SU-DHL-6 (cell line): ENCODE data around the gene ZFHX2.

Source experiments
- EZH2phosphoT487 ChIP-seq: fragments of 200-600 bp; sonication (generic), shearing (Covaris generic); conservative IDR thresholded peaks from 2 replicates; pipeline ENCODE4 v1.6.1; 2018; ENCODE audit warnings: mild to moderate bottlenecking, antibody characterized with exemption, low read length, moderate library complexity, mixed read lengths
- TF ChIP-seq, protein P1 (sequence below): fragments of 200-600 bp; sonication (generic); IDR thresholded peaks from one replicate; pipeline ENCODE4 v1.5.1; 2017; ENCODE audit warnings: antibody characterized with exemption, mild to moderate bottlenecking, low read length, moderate library complexity; ENCODE audit not compliant: insufficient read depth, poor library complexity, severe bottlenecking

DNA sequence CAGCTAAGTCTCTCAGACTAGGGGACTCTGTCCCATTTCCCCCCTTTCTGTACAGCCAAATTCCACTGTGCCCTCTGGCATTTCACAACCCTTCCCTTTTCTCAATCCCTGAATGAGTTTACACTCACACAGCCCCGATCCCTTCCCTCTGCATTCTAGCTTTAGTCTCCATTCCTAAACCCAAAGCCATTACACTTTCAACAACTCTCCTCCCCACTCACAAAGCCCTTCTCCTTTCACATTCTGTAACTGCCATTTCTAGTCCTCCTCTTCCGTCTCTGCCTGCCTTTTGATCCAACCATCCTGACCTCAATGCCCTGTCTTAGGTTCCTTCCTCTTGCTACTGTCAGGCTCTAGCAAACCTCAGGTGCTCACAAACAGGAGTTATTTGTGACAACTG, 3.6 kb downstream of the ZFHX2 start:
- TF ChIP-seq, protein P1, sequence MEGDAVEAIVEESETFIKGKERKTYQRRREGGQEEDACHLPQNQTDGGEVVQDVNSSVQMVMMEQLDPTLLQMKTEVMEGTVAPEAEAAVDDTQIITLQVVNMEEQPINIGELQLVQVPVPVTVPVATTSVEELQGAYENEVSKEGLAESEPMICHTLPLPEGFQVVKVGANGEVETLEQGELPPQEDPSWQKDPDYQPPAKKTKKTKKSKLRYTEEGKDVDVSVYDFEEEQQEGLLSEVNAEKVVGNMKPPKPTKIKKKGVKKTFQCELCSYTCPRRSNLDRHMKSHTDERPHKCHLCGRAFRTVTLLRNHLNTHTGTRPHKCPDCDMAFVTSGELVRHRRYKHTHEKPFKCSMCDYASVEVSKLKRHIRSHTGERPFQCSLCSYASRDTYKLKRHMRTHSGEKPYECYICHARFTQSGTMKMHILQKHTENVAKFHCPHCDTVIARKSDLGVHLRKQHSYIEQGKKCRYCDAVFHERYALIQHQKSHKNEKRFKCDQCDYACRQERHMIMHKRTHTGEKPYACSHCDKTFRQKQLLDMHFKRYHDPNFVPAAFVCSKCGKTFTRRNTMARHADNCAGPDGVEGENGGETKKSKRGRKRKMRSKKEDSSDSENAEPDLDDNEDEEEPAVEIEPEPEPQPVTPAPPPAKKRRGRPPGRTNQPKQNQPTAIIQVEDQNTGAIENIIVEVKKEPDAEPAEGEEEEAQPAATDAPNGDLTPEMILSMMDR = no peak
- no peak for TF ChIP-seq EZH2phosphoT487
